Adrenal gland (tissue), 5 donors: ENCODE results near the gene ATP2B3.

Experiments
- POLR2A ChIP-seq, 2 donors: fragments of 450-650 bp; IDR thresholded peaks; one replicate each; pipeline ENCODE4 v1.6.1; 2017; ENCODE audit warnings: antibody characterized with exemption in 2 of 2, mild to moderate bottlenecking in 2 of 2, moderate library complexity in 1 of 2
- TF ChIP-seq, protein P1 (sequence below), 6 experiments: fragments of 450-650 bp in 4 of 6; fragments of 200-600 bp in 2 of 6; sonication (generic) in 1 of 6; IDR thresholded peaks; 1 replicate in 5 of 6; 2 replicates in 1 of 6; pipeline versions ENCODE4 v1.5.1 to v1.8.0; 2016 to 2021; ENCODE audit warnings: antibody characterized with exemption in 6 of 6, mild to moderate bottlenecking in 2 of 6, moderate library complexity in 1 of 6
- donor health status: DM: no; HTN: no; CAD: no.

DNA sequence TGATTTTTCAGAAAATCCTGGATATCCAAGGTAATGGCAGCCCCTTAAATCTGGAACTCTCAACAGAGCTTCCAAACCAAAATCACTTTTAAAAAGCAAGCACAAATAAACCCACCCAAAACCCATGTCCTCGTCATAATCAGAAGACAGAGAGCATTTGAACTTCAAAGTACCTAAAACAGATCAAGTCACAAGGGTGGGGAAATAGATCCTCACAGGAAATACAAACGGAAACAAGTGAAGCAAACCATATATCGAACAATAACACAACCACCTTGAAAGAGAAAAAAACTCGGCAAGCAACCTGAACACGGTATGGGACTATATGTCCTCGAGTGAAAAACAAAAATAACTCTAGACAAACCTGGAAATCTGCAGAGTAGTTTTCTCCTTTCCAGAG lies 97.4 kb downstream of the ATP2B3 start:
- TF ChIP-seq, protein P1, sequence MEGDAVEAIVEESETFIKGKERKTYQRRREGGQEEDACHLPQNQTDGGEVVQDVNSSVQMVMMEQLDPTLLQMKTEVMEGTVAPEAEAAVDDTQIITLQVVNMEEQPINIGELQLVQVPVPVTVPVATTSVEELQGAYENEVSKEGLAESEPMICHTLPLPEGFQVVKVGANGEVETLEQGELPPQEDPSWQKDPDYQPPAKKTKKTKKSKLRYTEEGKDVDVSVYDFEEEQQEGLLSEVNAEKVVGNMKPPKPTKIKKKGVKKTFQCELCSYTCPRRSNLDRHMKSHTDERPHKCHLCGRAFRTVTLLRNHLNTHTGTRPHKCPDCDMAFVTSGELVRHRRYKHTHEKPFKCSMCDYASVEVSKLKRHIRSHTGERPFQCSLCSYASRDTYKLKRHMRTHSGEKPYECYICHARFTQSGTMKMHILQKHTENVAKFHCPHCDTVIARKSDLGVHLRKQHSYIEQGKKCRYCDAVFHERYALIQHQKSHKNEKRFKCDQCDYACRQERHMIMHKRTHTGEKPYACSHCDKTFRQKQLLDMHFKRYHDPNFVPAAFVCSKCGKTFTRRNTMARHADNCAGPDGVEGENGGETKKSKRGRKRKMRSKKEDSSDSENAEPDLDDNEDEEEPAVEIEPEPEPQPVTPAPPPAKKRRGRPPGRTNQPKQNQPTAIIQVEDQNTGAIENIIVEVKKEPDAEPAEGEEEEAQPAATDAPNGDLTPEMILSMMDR (IDR thresholded peaks at IDR 0.05): no peak
- TF ChIP-seq POLR2A (IDR thresholded peaks at IDR 0.05): no peak
